Prostate gland (tissue), 2 donors: Measurements from ENCODE around the gene AADACL3.

Experiments used
- POLR2AphosphoS5 ChIP-seq: sonication (generic); formaldehyde crosslinking; IDR thresholded peaks from one replicate; pipeline ENCODE4 v1.6.1; 2017; ENCODE audit warnings: antibody characterized with exemption
- TF ChIP-seq, protein P1 (sequence below), 4 experiments: fragments of 200-600 bp in 2 of 4; fragments of 450-650 bp in 2 of 4; sonication (generic) in 2 of 4; IDR thresholded peaks; 1 replicate in 3 of 4; 2 replicates in 1 of 4; pipeline ENCODE4 v1.5.1; 2016 to 2019; ENCODE audit warnings: antibody characterized with exemption in 4 of 4, mild to moderate bottlenecking in 2 of 4, moderate library complexity in 2 of 4

DNA sequence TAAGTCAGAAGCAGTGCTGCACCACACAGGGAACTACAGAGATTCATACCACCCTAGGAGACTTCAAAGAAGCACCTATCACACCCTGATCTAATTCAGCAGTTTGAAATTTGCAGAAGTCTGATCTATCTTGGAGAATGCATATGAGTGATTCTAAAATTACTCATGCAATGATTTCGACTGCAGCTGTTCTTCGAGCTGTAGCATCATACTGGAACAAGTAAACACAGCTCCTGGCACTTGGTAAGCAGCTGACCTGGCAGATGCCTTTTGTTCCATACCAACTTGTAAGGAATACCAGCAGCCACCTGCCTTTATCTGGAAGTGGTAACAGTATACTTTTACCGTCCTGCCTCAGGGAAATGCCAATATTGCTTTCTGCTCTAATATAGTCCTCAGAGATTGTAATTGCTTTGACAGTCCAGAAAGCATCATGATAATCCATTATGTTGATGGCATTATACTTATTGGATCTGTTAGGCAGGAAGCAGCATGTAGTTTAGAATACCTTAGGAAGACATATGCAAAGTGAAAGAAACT, 46.3 kb upstream of the AADACL3 start:
- TF ChIP-seq, protein P1, sequence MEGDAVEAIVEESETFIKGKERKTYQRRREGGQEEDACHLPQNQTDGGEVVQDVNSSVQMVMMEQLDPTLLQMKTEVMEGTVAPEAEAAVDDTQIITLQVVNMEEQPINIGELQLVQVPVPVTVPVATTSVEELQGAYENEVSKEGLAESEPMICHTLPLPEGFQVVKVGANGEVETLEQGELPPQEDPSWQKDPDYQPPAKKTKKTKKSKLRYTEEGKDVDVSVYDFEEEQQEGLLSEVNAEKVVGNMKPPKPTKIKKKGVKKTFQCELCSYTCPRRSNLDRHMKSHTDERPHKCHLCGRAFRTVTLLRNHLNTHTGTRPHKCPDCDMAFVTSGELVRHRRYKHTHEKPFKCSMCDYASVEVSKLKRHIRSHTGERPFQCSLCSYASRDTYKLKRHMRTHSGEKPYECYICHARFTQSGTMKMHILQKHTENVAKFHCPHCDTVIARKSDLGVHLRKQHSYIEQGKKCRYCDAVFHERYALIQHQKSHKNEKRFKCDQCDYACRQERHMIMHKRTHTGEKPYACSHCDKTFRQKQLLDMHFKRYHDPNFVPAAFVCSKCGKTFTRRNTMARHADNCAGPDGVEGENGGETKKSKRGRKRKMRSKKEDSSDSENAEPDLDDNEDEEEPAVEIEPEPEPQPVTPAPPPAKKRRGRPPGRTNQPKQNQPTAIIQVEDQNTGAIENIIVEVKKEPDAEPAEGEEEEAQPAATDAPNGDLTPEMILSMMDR (IDR thresholded peaks at IDR 0.05) = no peak
- peak; percentile 47 for TF ChIP-seq POLR2AphosphoS5
